HepG2 (cell line): ENCODE data around the gene SLC2A8. TPM values are rescaled to one million over a fixed set of nuclear protein-coding genes. Genes with fewer than 3 reads are reported as not detected.

ENCODE experiments used
- CREBL2 ChIP-seq: sonication (generic); formaldehyde crosslinking; IDR thresholded peaks from 2 replicates; pipeline ENCODE4 v1.8.1; 2023; ENCODE audit warnings: missing genetic modification reagents, mild to moderate bottlenecking, borderline replicate concordance
- DRAP1 ChIP-seq: IDR thresholded peaks from 2 replicates; pipeline ENCODE4 v1.6.1; 2016; ENCODE audit warnings: missing genetic modification reagents, missing compliant biosample characterization
- ETV5 ChIP-seq: IDR thresholded peaks from 2 replicates; pipeline ENCODE4 v1.6.1; 2018; ENCODE audit warnings: missing biosample characterization, missing genetic modification reagents, inconsistent platforms, borderline replicate concordance
- GABPA ChIP-seq, 2 experiments: IDR thresholded peaks; 2 replicates each; pipeline ENCODE4 v1.6.1; 2011 to 2016; ENCODE audit warnings: low read depth in 2 of 2, low read length in 1 of 2, missing biosample characterization in 1 of 2, missing genetic modification characterization in 1 of 2
- HINFP ChIP-seq: sonication (generic); formaldehyde crosslinking; IDR thresholded peaks from 2 replicates; pipeline ENCODE4 v1.4.0; 2020; ENCODE audit warnings: low read depth, mild to moderate bottlenecking, missing genetic modification reagents
- IKZF5 ChIP-seq: IDR thresholded peaks from 2 replicates; pipeline ENCODE4 v1.6.1; 2018; ENCODE audit warnings: missing genetic modification reagents, mild to moderate bottlenecking, missing compliant biosample characterization
- IRX3 ChIP-seq: sonication (generic); formaldehyde crosslinking; IDR thresholded peaks from 2 replicates; pipeline ENCODE4 v1.8.1; 2023; ENCODE audit warnings: mild to moderate bottlenecking, low read depth, missing genetic modification reagents, borderline replicate concordance
- LBX2 ChIP-seq: sonication (generic); formaldehyde crosslinking; IDR thresholded peaks from 2 replicates; pipeline ENCODE4 v1.5.0; 2020; ENCODE audit warnings: missing genetic modification reagents, mild to moderate bottlenecking, borderline replicate concordance
- MTA1 ChIP-seq: sonication (generic); formaldehyde crosslinking; IDR thresholded peaks from 2 replicates; pipeline ENCODE4 v1.4.0; 2020; ENCODE audit warnings: missing genetic modification reagents, mild to moderate bottlenecking, borderline replicate concordance
- NCOA1 ChIP-seq: sonication (generic); formaldehyde crosslinking; IDR thresholded peaks from 2 replicates; pipeline ENCODE4 v1.9.0; 2021; ENCODE audit warnings: missing genetic modification reagents
- NFYC ChIP-seq: IDR thresholded peaks from 2 replicates; pipeline ENCODE4 v1.6.1; 2016; ENCODE audit warnings: missing genetic modification reagents, missing compliant biosample characterization
- ZBTB14 ChIP-seq: sonication (generic); formaldehyde crosslinking; IDR thresholded peaks from 2 replicates; pipeline ENCODE4 v1.4.0; 2020; ENCODE audit warnings: missing genetic modification reagents
- ZC3H13 ChIP-seq: sonication (generic); formaldehyde crosslinking; IDR thresholded peaks from 2 replicates; pipeline ENCODE4 v1.8.1; 2023; ENCODE audit warnings: mild to moderate bottlenecking, missing genetic modification reagents, moderate library complexity
- ZKSCAN5 ChIP-seq: sonication (generic); formaldehyde crosslinking; IDR thresholded peaks from 2 replicates; pipeline ENCODE4 v1.5.1; 2020; ENCODE audit warnings: mild to moderate bottlenecking, missing genetic modification reagents
- ZNF10 ChIP-seq: sonication (generic); formaldehyde crosslinking; IDR thresholded peaks from 2 replicates; pipeline ENCODE4 v1.4.0; 2020; ENCODE audit warnings: mild to moderate bottlenecking, low read depth, missing genetic modification reagents, borderline replicate concordance
- ZNF513 ChIP-seq: sonication (generic); formaldehyde crosslinking; conservative IDR thresholded peaks from 2 replicates; pipeline ENCODE4 v1.5.0; 2020; ENCODE audit warnings: missing genetic modification reagents
- ZNF562 ChIP-seq: sonication (generic); formaldehyde crosslinking; IDR thresholded peaks from 2 replicates; pipeline ENCODE4 v1.8.0; 2022; ENCODE audit warnings: missing genetic modification reagents, borderline replicate concordance
- ZNF704 ChIP-seq: sonication (generic); formaldehyde crosslinking; IDR thresholded peaks from 2 replicates; pipeline ENCODE4 v1.8.1; 2023; ENCODE audit warnings: mild to moderate bottlenecking, inconsistent platforms, moderate library complexity, missing genetic modification reagents, borderline replicate concordance
- ZNF878 ChIP-seq: sonication (generic); formaldehyde crosslinking; IDR thresholded peaks from 2 replicates; pipeline ENCODE4 v1.8.1; 2023; ENCODE audit warnings: mild to moderate bottlenecking, missing genetic modification reagents, moderate library complexity
- polyA plus RNA-seq, 8 experiments: library from polyadenylated mRNA; depleted of rRNA in 3 of 8; stranded (reverse) in 7 of 8; unstranded in 1 of 8; fragments of >200 nt; fragmentation: Illumina TruSeq in 4 of 8; extraction: Trizol in 4 of 8; gene quantifications; 2 replicates each; pipeline versions ENCODE4 v1.2.1 to v1.2.3, GENCODE V29; 2011 to 2016; ENCODE audit warnings: low read depth in 4 of 8, missing spikeins in 1 of 8, mixed read lengths in 1 of 8; ENCODE audit not compliant: insufficient read depth in 1 of 8
- total RNA-seq, 5 experiments: library from RNA; depleted of rRNA; stranded (reverse); fragments of >200 nt; fragmentation: Illumina TruSeq; extraction: Trizol; gene quantifications; 2 replicates each; pipeline ENCODE4 v1.2.3, GENCODE V29; 2016; ENCODE audit warnings: low read depth in 1 of 5

Gene SLC2A8
- total and polyA plus RNA-seq, 2 of the 13 experiments (the other 11 are each of a cell fraction or from before 2014, with no cell fraction given): 22.6 to 48.6 TPM

- no peak for TF ChIP-seq NCOA1
- no peak for TF ChIP-seq NFYC (CRISPR knock-in tag)
- no peak for TF ChIP-seq GABPA (IDR thresholded peaks at IDR 0.05; ENCODE audit: low read depth, low read length)
- no peak for TF ChIP-seq GABPA (CRISPR knock-in tag; IDR thresholded peaks at IDR 0.05; ENCODE audit: low read depth)
- no peak for TF ChIP-seq IRX3 (CRISPR knock-in tag)
- no peak for TF ChIP-seq ZNF878
- no peak for TF ChIP-seq CREBL2 (CRISPR knock-in tag)
- TF ChIP-seq IKZF5: peak; percentile 47; the same call in 1 of the 2 replicates
- TF ChIP-seq ETV5 (CRISPR knock-in tag): 0 out of 2 replicates have a peak, but pooled peaks have one; percentile 7
- TF ChIP-seq ZNF10 (CRISPR knock-in tag): no peak
- TF ChIP-seq ZNF513 (CRISPR knock-in tag): no peak
- TF ChIP-seq ZC3H13: no peak
- TF ChIP-seq ZNF704 (CRISPR knock-in tag): no peak
- no peak for TF ChIP-seq ZNF562
- no peak for TF ChIP-seq ZKSCAN5 (CRISPR knock-in tag)
- no peak for TF ChIP-seq HINFP (CRISPR knock-in tag)
- TF ChIP-seq DRAP1: no peak
- no peak for TF ChIP-seq ZBTB14
- no peak for TF ChIP-seq LBX2
- TF ChIP-seq MTA1: no peak
These were observed 791 bp downstream of the SLC2A8 start (continued) for GRCh38 chr9:127397646-127398274.
